Prostate gland (tissue), 2 donors: Measurements from ENCODE around the gene CNTNAP2. TPM values are rescaled to one million over a fixed set of nuclear protein-coding genes. Genes with fewer than 3 reads are reported as not detected.

Experiments
- DNase-seq: peaks from one replicate; pipeline ENCODE4 v3.0.0-alpha.2; 2019; ENCODE audit warnings: low spot score
- H3K27ac ChIP-seq, 2 donors: fragments of 200-600 bp; sonication (generic); 2 replicates each; pipeline ENCODE4 v1.5.1; 2017 to 2019
- H3K27me3 ChIP-seq: fragments of 200-600 bp; sonication (generic); replicated peaks from 2 replicates; pipeline ENCODE4 v1.5.1; 2019; ENCODE audit not compliant: insufficient read depth
- H3K36me3 ChIP-seq, 2 donors: fragments of 200-600 bp; sonication (generic); 1 replicate in 1 of 2; 2 replicates in 1 of 2; pipeline versions ENCODE4 v1.5.1 to v1.8.1; 2017 to 2019
- H3K4me1 ChIP-seq: fragments of 200-600 bp; sonication (generic); replicated peaks from 2 replicates; pipeline ENCODE4 v1.5.1; 2019
- H3K4me3 ChIP-seq, 2 donors: fragments of 200-600 bp; sonication (generic); 2 replicates each; pipeline ENCODE4 v1.5.1; 2017 to 2019
- H3K9me3 ChIP-seq: fragments of 200-600 bp; sonication (generic); 2 replicates; pipeline ENCODE4 v1.5.1; 2017
- POLR2A ChIP-seq: fragments of 450-650 bp; IDR thresholded peaks from one replicate; pipeline ENCODE4 v1.6.1; 2016; ENCODE audit warnings: antibody characterized with exemption, mild to moderate bottlenecking
- POLR2AphosphoS5 ChIP-seq: sonication (generic); formaldehyde crosslinking; IDR thresholded peaks from one replicate; pipeline ENCODE4 v1.6.1; 2017; ENCODE audit warnings: antibody characterized with exemption
- WGBS: methylation state at CpG from one replicate; pipeline ENCODE4 v1.1.5; 2018; 5-methylcytosine and 5-hydroxymethylcytosine counted together
- intact Hi-C: fragments of 100-400 bp; cut with DNase I; formaldehyde crosslinking; loops from one replicate; pipeline ENCODE4 v1.14.2; 2022
- total RNA-seq, 2 donors: library from RNA; depleted of rRNA; stranded (reverse); fragments of >200 nt; gene quantifications; one replicate each; pipeline ENCODE4 v1.1.0, GENCODE V29; 2016
- TF ChIP-seq, protein P1 (sequence below), 4 experiments: fragments of 200-600 bp in 2 of 4; fragments of 450-650 bp in 2 of 4; sonication (generic) in 2 of 4; IDR thresholded peaks; 1 replicate in 3 of 4; 2 replicates in 1 of 4; pipeline ENCODE4 v1.5.1; 2016 to 2019; ENCODE audit warnings: antibody characterized with exemption in 4 of 4, mild to moderate bottlenecking in 2 of 4, moderate library complexity in 2 of 4

Gene CNTNAP2
- total RNA-seq, 2 donors from 2014 or later = 10.6 to 43.7 TPM

- Histone ChIP-seq H3K27ac (no peak overlapping the region), H3K4me3 (no peak overlapping the region), H3K9me3 (no peaks in the 10 kb centered on the region), H3K36me3 (no peaks in the 10 kb centered on the region), H3K27me3 (no peaks in the 10 kb centered on the region), H3K4me1 (no peaks in the 10 kb centered on the region)
- intact Hi-C loops = no loop called here
- 93% methylated on average over 5 of the region's 5 CpGs for WGBS
- no peak for TF ChIP-seq POLR2A
- TF ChIP-seq, protein P1, sequence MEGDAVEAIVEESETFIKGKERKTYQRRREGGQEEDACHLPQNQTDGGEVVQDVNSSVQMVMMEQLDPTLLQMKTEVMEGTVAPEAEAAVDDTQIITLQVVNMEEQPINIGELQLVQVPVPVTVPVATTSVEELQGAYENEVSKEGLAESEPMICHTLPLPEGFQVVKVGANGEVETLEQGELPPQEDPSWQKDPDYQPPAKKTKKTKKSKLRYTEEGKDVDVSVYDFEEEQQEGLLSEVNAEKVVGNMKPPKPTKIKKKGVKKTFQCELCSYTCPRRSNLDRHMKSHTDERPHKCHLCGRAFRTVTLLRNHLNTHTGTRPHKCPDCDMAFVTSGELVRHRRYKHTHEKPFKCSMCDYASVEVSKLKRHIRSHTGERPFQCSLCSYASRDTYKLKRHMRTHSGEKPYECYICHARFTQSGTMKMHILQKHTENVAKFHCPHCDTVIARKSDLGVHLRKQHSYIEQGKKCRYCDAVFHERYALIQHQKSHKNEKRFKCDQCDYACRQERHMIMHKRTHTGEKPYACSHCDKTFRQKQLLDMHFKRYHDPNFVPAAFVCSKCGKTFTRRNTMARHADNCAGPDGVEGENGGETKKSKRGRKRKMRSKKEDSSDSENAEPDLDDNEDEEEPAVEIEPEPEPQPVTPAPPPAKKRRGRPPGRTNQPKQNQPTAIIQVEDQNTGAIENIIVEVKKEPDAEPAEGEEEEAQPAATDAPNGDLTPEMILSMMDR (IDR thresholded peaks at IDR 0.05) = no peak
- TF ChIP-seq POLR2AphosphoS5 = no peak
- DNase-seq = no peak
Observed at GRCh38 chr7:146773506-146773905, 656.9 kb downstream of the CNTNAP2 start.

- no peaks in the 10 kb centered on the region for H3K27me3 ChIP-seq
- H3K9me3 ChIP-seq = no peaks in the 10 kb centered on the region
- DNase-seq = no peak
- no peaks in the 10 kb centered on the region for H3K4me1 ChIP-seq
- WGBS = 86% methylated on average over 12 of the region's 12 CpGs
- intact Hi-C loops = no loop called here
- H3K4me3 ChIP-seq = no peak overlapping the region
- no peaks in the 10 kb centered on the region for H3K36me3 ChIP-seq
- no peak for TF ChIP-seq POLR2A
- no peak for TF ChIP-seq POLR2AphosphoS5
- TF ChIP-seq, protein P1 (IDR thresholded peaks at IDR 0.05) = no peak
- no peak overlapping the region for H3K27ac ChIP-seq
Observed at GRCh38 chr7:146781352-146782116, 664.9 kb downstream of the CNTNAP2 start.

DNA sequence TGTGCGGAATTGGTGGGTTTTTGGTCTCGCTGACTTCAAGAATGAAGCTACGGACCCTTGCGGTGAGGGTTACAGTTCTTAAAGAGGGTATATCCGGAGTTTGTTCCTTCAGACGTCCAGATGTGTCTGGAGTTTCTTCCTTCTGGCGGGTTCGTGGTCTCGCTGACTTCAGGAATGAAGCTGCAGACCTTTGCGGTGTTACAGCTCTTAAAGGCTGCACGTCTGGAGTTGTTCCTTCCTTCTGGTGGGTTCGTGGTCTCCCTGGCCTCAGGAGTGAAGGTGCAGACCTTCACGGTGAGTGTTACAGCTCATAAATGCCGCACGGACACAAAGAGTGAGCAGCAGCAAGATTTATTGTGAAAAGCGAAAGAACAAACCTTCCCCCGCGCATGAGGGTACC, 670.7 kb downstream of the CNTNAP2 start:
- H3K4me3 ChIP-seq = no peak overlapping the region
- no peaks in the 10 kb centered on the region for H3K36me3 ChIP-seq
- H3K4me1 ChIP-seq = no peaks in the 10 kb centered on the region
- no peaks in the 10 kb centered on the region for H3K9me3 ChIP-seq
- no peak overlapping the region for H3K27ac ChIP-seq
- H3K27me3 ChIP-seq = no peaks in the 10 kb centered on the region
- no peak for DNase-seq
- WGBS = 72% methylated on average over 18 of the region's 18 CpGs
- intact Hi-C loops = no loop called here
- no peak for TF ChIP-seq POLR2AphosphoS5
- TF ChIP-seq, protein P1 (IDR thresholded peaks at IDR 0.05) = no peak
- TF ChIP-seq POLR2A = no peak

GRCh38 chr7:146788008-146788407, 671.4 kb downstream of the CNTNAP2 start:
- Histone ChIP-seq H3K9me3 (no peaks in the 10 kb centered on the region), H3K4me3 (no peak overlapping the region), H3K27ac (no peak overlapping the region), H3K4me1 (no peaks in the 10 kb centered on the region), H3K27me3 (no peaks in the 10 kb centered on the region), H3K36me3 (no peaks in the 10 kb centered on the region)
- WGBS = 96% methylated on average over 15 of the region's 15 CpGs
- intact Hi-C loops = no loop called here
- TF ChIP-seq, protein P1 (IDR thresholded peaks at IDR 0.05) = no peak
- TF ChIP-seq POLR2A (no peak), POLR2AphosphoS5 (no peak)
- no peak for DNase-seq
